Activated CD8-positive, alpha-beta memory T cell treated with anti-CD3 and anti-CD28 coated beads, Interleukin-2, amount 50 U/mL, for 1 hour (primary cell): ENCODE measurements around the gene LIPE.

Source experiments
- DNase-seq: peaks from one replicate; pipeline ENCODE4 v3.0.0-alpha.2; 2020; ENCODE audit errors: extremely low read depth

LIPE gene

DNA sequence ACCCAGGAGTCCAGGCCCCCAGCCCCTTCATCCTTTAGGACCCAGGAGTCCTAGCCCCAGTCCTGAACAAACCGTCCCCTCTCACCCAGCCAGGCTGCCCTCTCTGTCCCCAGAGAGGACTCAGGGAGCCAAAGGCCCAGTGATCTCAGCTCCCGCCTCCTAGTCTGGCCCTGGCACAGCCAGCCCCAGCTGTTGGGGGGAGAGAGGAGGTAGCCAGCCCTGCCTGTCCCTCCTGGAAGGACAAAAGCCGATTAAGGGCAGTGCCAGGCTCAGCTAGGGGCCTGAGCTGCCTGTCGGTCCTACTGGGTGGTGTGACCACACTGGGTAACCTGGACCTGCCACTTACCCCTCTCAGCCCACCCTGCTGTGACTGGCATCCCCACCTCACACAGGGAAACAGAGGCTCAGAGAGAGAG, 14.5 kb downstream of the LIPE start:
- no peak for DNase-seq

DNA sequence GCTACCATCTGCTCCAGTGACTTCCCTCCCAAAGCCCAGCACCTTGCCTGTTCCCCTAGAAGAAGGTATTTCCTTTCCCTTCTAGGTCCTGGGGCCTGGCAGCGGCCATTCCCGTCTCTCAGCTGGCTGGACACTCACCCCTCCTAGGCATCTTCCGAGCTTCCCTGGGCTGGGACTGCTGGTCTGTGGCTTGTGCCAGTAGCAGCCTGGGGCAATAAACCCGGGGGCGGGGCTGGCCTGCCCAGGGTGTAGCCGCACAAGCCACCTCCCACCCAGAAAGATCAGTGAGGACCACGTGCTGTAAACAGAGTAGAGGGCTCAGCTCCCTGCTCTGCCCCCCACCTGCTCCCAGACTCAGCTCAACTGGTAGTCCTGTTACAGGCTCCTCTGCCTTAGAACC, 15.0 kb downstream of the LIPE start:
- no peak for DNase-seq

DNA sequence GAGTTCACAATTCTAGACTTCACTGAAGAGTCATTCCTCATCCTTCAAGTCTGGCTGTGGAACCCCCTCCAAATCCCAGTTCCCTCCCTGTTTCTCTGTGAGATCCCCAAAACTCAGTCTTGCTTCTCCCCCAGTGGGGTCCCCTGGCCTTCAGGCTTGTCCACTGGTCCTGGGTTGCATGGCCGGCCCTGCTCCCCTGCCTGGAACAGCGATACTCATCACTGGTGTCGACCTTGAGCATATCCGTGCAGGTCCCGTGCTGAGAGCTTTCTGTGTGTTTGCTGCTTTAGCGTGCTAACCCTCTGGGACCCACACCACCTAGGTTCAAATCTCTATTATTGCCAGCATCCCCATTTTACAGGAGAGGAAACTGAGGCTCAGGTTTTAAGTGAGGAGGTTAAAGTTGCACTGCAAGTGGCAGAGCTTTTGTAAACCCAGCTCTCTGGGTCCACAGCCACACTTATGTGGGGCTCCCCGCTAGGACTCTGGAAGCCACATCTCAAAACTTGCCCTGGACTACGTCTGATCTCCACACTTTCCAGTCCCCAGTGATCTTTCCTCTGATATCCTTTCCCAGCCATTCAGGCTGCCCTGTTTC, 15.5 kb downstream of the LIPE start:
- DNase-seq: no peak

DNA sequence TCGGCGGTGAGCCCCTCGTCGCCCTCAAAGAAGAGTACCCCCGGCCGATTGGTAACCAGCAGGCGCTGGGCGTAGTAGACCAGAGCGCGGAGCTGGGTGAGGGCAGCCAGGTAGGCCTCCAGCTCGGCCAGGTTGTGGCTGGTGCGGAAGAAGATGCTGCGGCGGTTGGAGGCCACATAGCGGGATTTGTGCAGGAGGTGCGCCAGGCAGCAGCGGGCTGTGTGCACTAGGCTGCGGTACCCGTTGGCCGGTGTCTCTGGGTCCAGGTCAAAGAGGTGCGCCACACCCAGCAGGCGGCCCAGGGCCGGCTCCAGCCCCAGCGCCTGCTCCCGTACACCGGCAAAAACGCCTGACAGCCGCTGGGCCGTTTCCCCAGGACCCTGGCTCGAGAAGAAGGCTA, 16.8 kb downstream of the LIPE start:
- DNase-seq: no peak

DNA sequence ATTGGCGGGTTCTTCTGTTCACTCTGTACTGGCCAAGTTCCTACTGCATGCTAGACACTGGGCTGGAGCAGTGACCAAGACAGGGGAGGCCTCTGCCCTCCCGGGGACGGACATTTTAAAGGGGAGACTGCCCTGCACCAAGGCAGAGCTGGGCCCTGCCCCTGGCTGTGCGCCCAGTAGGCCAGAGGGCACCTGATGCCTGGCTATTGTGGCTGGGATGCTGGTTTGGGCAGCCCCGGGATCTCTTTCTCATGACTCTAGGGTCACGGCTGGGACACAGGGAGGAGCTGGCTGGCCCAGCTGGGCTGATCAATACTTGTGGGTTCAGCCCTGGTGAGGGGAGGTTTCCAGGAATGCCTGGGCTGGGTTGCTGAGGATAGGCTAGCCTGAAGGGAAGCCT, 17.7 kb downstream of the LIPE start:
- no peak for DNase-seq

DNA sequence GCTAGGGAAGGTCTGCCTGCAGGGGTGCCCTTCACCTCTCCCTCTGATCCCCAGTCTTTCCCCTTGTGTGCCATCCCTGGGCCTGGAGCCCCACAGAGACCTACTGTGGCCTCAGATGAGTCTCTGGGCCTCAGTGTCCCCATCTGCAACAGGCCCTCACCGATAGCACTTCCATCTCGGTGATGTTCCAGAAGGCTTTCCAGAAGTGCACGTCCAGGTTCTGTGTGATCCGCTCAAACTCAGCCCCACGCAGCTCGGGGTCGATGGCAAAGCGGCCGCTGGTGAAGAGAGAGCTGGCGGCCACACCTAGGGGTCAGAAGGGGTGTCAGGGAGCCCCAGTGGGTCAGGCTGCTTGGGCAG, 19.4 kb downstream of the LIPE start:
- no peak for DNase-seq

DNA sequence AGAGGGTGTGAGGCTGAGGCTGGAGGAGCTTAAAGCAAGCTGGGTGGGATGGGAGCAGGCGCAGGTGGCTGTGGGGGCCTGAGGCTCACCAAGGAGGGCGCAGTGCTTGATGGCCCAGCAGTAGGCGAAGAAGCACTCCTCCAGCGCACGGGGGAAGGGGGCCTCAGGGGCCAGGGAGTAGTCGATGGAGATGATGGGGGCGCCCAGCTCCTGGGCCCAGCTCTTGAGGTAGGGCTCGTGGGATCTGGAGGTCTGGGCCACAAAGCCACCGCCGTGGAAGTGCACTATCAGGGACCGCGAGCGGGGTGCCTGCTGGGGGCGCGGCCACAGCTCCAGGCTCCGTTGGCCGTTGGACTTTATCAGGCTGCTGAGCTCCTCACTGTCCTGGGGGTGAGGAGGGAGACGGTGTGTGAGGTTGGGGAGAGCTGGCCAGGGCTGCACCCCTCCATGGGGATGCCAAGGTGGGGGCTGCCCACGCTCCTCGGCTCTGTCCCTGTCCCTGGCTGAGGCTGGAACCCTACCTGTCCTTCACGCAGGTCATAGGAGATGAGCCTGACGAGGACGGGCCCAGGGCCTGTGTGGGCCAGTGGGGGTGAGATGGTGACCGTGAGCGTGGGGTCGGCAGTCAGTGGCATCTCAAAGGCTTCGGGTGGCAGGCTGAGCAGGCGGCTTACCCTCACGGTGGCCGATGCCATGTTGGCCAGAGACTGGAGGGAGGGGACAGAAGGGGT, 19.9 kb downstream of the LIPE start:
- no peak for DNase-seq

DNA sequence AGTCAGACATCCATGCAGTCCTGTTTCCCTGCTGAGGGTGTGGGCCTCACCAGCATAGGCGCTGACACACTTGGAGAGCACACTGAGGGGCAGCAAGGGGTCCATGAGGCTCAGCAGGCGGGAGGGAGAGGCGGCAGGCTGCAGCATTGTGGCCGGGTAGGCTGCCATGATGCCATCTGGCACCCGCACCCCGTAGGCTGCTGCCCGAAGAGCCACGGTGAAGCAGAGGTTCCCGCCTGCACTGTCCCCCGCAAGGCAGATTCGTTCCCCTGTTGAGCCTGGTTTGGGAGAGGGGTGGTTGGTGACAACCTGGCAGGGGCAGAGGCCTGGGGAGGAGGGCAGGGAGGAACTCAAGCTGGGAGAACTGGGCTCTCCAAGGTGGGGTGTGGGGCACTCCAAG, 21.1 kb downstream of the LIPE start:
- DNase-seq: no peak

DNA sequence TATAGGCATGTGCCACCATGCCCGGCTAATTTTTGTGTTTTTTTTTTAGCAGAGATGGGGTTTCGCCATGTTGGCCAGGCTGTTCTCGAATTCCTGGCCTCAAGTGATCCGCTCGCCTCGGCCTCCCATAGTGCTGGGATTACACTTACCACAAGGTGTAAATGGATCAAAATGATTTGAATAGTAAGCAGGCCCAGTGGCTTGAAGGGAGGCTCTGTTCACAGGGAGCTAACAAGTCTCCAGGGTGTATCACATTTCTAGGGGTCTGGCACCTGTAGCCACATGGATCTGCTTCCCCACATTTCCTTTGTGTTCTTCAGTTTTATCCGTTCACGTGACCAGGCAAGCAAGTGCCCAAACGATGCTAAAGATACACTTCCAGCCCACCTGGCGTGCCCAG, 23.6 kb downstream of the LIPE start:
- no peak for DNase-seq

DNA sequence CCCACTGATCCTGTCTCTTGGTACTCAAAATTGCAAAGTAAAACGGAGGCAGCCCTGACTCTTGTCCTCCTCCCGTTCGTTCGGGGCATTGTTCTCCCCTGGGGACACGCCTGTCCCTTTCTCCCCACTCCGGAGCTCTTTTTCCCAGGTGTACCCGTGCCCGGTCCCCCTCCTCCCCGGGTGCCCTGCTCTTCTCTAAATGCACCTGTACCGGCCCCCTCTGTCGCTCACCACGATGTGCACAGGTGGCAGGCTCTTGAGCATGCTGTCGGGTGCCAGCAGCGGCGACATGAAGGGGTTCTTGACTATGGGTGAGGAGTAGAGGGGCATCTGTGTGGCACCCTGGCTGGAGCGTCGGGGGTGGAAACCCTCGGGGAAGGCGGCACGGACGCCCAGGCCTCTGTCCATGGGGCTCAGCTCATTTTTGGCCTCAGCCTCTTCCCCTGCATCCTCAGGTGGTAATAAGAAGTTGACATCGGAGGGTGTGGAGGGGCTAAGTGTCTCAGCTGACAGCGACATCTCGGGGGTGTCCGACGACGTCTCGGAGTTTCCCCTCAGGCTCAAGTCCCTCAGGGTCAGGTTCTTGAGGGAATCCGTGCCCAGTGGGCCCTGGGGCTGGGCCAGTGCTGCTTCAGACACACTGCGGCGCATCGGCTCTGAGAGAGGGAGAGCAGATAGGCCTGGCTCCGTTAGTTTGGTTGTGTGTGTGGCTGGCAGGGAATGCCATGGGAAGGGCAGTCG, 24.6 kb downstream of the LIPE start:
- no peak for DNase-seq

DNA sequence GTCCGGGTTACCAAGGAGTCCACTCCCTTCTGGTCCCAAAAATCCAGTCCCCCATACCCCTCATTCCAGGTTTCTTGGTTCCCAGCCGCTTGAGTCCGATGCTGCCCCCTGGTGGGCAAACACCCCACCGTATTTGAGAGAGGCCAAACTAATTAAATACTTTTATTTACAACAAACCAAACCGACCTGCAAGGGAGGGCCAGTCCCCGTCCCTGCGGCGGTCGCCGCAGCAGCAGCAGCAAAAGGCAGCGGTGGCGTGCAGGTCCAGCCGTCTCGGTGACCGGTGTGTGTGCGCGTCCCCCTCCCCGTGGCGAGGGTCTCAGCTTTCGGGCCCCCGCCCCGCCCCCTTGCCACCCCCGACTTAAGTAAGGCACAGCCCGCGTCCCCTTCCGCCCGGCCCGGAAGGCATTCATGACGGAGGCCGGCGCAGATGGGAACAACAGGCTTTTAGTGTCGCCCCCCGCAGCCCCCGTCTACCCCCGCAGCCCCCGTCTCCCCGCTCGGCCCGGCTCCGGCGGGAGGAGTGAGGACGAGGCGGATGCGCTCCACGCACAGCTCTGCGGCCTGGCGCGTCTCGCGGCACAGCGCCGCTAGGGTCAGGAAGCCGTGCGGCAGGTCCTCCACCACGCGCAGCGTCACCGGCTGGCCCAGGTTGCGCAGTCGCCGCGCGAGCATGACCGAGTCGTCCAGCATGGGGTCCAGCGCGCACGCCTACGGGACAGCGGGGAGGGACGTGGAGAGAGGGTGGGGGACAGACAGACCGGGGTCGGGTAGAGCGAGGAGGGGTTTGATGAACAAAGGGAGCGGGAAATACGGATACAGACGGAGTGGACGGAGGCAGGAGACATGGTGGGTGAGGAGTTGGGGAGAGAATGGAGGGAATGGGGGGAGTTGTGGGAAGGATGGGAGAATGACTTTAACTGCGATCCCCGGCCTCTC, 25.6 kb downstream of the LIPE start:
- DNase-seq: no peak

DNA sequence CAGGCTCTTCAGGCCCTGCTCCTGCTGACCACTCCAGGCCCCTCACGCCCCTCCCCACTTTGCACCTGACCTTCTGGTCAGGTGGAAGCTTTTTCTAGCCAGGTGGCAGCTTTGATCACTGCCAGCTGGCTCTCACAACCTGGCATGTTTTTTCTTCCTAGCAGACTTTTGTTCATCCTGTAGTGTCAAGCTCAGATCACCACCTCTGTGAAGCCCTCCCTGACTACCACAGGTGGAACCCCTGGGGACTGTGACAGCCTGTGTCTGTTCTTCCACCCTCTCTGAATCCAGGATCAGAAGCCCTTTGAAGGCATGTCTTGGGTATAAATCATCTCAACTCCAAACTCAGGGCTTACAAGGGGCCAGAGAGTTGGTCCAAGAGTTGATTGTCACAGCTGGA, 26.8 kb downstream of the LIPE start:
- no peak for DNase-seq

DNA sequence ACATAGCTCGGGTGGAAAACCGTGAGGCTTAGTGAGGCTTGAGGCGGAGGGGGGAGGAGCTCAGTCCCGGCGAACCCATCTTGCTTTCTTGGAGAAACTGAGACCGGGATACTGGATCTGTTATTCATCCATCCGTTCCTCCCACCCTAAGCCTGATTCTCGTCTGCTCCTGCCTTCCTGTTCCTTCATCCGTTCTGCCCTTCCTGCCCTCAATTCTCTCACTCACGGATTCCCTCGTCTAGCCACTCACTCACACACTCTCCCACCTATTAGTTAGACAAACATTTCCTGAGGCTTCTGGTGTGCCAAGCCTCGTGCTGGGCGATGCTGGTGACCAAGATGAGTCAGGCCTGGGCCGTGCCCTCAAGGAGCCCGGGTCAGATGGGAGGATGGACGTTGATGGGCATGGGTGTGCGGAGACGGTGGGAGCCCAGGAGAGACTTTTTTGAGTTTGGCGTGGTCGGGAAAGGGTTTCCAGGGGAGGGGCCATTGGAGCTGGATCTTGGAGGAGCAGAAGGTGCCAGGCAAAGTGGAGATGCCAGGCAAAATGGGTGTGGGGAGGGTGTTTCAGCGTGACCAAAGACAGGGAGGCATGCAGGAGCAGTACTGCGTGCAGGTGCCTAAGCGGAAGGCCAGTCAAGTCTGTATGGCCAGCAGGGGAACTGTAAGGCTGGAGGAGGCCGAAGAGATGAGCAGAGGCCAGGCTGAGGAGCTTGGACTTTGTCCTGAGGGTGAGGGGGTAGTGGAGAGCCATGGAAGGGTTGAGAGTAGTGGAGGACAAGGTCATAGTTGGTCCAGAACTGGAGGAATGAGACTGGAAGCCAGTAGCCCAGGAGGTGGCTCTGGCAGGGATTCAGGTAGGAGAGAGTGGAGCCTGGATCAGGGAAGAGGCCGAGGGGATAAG, 29.7 kb downstream of the LIPE start:
- DNase-seq: no peak

DNA sequence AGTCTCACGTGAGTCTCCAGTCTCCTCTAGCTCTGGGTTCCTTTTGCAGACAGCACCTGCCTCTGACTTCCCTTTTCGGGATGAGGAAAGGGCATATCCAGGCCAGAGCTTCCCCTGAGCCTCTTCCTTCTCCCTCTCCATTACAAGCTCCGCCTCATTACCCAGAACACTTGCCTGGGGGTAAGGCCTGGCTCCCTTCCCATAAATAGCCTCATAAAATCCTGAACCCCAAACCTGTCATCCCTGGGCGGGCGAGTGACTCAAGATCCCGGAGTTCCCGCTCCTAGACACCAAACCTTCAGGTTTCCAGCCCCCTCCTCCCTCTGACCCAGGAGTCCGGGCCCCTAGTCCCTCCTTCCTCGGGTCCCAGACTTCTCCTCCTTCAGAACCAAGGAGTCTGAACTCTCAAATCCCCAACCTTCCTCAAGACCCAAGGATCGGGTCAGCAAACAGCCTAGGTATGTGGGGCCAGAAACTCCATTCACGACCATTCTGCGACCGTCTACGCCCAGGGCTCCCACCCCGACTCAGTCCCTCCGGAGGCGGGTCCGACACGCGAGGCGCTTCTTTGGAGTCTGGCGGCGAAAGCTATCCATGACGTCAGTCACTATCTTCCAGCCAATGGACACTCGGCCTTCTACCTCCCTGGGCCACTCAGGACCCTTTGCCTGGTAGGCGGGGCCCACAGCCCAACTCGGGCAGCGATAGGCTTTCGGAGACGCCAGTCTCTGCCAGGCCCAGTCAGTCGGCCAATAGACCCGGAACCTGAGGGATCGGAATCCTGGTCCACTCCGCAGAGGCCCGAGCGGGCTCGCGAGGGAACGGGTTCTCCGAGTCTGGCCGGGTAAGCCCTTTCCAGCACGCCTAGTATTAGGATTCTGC, 30.6 kb downstream of the LIPE start:
- DNase-seq: peak; percentile 74

DNA sequence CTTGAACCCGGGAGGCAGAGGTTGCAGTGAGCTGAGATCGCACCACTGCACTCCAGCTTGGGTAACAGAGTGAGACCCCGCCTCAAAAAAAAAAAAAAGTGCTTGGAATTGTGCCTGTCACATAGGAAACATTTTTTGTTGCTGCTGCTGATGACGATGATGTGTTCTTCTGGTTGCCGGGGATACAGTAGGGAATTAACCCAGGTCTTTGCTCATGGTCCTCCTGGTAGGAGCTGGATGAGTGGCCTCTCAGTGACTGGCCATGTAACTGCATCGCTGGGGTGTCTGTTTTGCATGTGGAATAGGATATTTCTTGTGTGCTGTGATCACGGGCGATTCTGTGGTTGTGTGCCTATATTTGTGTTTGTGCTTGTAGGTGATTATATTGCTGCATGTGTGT, 32.4 kb downstream of the LIPE start:
- no peak for DNase-seq

DNA sequence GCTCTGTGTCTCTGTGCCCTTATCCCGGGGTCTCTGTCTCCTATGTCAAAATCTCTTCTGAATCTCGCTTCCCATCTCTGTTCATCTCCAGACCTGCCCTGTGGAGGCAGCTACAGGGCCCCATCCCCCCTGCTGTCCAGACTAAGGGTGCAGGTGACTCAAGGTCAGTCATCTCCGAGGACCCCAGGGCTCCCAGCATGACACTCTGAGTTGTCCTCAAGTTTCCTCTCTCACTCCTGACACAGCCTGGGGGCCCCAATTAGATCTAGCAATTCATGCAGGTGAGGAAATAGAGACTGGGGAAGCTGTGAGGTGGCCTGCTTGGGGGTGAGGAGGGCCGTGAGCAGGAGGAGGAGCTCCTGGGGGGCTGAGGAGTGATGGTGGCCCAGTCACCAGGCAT, 35.0 kb downstream of the LIPE start:
- no peak for DNase-seq

DNA sequence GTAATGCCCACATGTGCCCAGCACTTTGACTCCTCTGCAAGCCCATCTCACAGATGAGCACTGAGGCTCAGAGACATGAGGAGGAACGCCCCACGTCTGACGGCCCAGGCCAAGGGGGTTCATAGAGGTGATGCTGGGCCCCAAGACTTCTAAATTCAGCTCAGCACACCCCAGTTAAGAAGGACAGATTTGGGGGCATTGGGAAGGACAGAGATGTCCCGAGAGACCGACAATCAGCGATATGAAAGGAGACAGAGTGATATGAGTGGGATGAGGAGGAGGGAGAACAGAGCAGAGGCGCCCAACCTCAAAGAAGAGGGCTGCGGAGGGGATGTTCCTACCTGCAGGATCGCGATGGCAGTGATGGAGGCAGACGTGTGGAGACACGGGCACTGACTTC, 37.3 kb downstream of the LIPE start, which contains the start of gene CNFN:
TSS of gene CNFN (minus strand) at position 399 of the 400 bp plus-strand sequence. CDS start 1,260 bp downstream, outside the sequence.
- no peak for DNase-seq

DNA sequence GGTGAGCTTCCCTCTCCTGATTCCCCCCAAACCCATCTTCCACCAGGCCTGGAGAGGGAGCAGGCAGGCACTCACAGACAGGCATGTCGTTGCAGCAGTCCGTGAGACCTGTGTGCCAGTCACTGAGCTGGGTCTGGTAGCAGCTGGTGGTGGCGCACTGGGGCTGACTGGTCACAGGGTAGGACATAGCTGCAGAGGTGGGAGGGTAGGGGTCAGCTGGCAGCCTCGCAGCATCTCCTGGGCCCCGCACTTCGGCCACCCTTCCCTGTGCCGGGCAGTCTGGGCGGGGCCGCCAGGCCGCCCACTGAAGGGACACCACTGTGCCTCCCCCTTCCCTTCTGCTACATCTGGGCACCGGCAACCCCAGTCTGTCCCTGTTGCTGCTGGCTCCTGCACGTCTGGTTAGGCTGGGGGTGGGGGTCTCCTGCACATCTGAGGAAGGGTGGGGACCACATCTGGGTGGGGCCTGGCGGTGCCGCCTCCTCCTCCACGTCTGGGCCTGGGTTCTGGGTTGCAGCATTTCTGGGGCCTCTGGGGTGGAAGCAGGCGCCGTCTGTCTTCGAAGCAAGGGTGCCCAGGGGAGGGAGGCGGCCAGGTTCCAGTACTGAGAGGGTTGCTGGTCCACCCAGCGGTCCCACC, 38.2 kb downstream of the LIPE start:
- no peak for DNase-seq

DNA sequence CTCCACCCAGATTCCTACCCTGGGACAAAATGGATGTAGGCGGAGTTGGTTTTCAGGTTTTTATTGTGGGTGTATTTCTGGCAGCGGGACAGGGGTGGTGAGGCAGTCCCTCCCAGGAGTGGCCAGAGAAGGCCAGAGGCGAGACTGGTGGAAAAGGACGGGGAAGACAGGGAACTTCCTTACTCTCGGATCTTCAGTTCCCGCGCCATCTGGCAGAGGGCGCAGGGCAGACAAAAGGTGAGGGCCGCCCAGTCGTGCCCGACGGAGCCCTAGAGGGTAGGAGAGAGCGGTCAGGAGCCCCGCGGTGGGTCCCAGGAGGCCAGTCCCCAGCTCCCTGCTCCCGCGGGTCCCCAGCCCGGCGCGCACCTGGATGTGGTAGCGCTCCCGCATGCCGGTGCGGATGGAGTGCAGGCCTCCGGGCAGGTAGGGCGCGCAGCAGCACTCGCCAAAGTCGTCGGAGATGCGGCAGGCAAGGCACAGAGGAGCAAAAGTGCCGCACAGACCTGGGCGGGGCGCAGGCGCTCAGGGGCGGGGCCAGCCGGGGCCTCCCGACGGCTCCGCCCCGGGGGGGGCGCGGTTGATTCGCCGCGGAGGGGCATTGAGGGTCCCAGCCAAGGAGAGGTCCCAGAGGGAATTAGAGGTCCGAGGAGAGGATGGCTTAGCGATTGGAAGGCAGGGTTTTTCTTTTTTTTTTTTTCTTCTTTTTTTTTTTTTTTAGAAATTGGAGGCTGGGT, 40.0 kb downstream of the LIPE start:
- no peak for DNase-seq
